NCI-H2227 (cell line): ENCODE results near the gene CAMTA1.

ENCODE experiments used
- DNase-seq: peaks from one replicate; lab custom pipeline; 2025; ENCODE audit not compliant: unreplicated experiment; lab: John Stamatoyannopoulos, UW

The CAMTA1 gene

GRCh38 chr1:6953907-6954364 lies 168.7 kb downstream of the CAMTA1 start:
- no peak for DNase-seq

- DNase-seq, result peak; percentile 43
Measured at GRCh38 chr1:6954591-6954990, 169.3 kb downstream of the CAMTA1 start.

- no peak for DNase-seq
Measured at GRCh38 chr1:6955357-6956094, 170.3 kb downstream of the CAMTA1 start.

- DNase-seq, result no peak
Measured at GRCh38 chr1:6956488-6957159, 171.4 kb downstream of the CAMTA1 start.

- DNase-seq, result no peak
Measured at GRCh38 chr1:6957341-6957740, 172.1 kb downstream of the CAMTA1 start.

GRCh38 chr1:6958407-6959030 lies 173.3 kb downstream of the CAMTA1 start:
- DNase-seq, result no peak

GRCh38 chr1:6959491-6959890 lies 174.2 kb downstream of the CAMTA1 start:
- DNase-seq, result no peak

GRCh38 chr1:6960291-6960811 lies 175.1 kb downstream of the CAMTA1 start:
- DNase-seq, result no peak

- DNase-seq, result no peak
Measured at GRCh38 chr1:6960860-6961259, 175.6 kb downstream of the CAMTA1 start.

- DNase-seq, result no peak
Measured at GRCh38 chr1:6961289-6961688, 176.0 kb downstream of the CAMTA1 start.

- DNase-seq, result no peak
Measured at GRCh38 chr1:6961905-6962477, 176.7 kb downstream of the CAMTA1 start.

- peak; percentile 88 for DNase-seq
Measured at GRCh38 chr1:6962478-6962995, 177.3 kb downstream of the CAMTA1 start.

- peak; percentile 88 for DNase-seq
Measured at GRCh38 chr1:6962996-6963911, 178.0 kb downstream of the CAMTA1 start.

- DNase-seq, result no peak
Measured at GRCh38 chr1:6963912-6964307, 178.7 kb downstream of the CAMTA1 start.

GRCh38 chr1:6965083-6965934 lies 180.1 kb downstream of the CAMTA1 start:
- no peak for DNase-seq

- no peak for DNase-seq
Measured at GRCh38 chr1:6965935-6966241, 180.6 kb downstream of the CAMTA1 start.

- no peak for DNase-seq
Measured at GRCh38 chr1:6966326-6966725, 181.1 kb downstream of the CAMTA1 start.

- no peak for DNase-seq
Measured at GRCh38 chr1:6967431-6968111, 182.3 kb downstream of the CAMTA1 start.

- no peak for DNase-seq
Measured at GRCh38 chr1:6969106-6969505, 183.9 kb downstream of the CAMTA1 start.
